Gastrocnemius medialis (tissue), 4 donors: ENCODE results near the gene CLCA2.

Experiments
- CTCF ChIP-seq, 5 experiments: fragments of 450-650 bp in 3 of 5; fragments of 200-600 bp in 2 of 5; sonication (generic) in 2 of 5; IDR thresholded peaks in 4 of 5; conservative IDR thresholded peaks in 1 of 5; 1 replicate in 4 of 5; 2 replicates in 1 of 5; pipeline ENCODE4 v1.5.1; 2016 to 2019; ENCODE audit warnings: antibody characterized with exemption in 5 of 5, mild to moderate bottlenecking in 3 of 5, moderate library complexity in 3 of 5
- POLR2A ChIP-seq, 2 donors: fragments of 450-650 bp; IDR thresholded peaks; one replicate each; pipeline ENCODE4 v1.6.1; 2017; ENCODE audit warnings: antibody characterized with exemption in 2 of 2, mild to moderate bottlenecking in 2 of 2, moderate library complexity in 2 of 2

- no peak for TF ChIP-seq CTCF (IDR thresholded peaks at IDR 0.05 in 4 of 5, conservative IDR thresholded peaks at IDR 0.05 in 1 of 5)
- no peak for TF ChIP-seq POLR2A (IDR thresholded peaks at IDR 0.05)
Measured at GRCh38 chr1:86441581-86441980, 17.6 kb downstream of the CLCA2 start.
